ENCODE results near the gene CCR1.

- no peak for TF ChIP-seq POLR2A (IDR thresholded peaks at IDR 0.05; ENCODE audit: low read depth, low read length)
- no peak for TF ChIP-seq SPI1 (IDR thresholded peaks at IDR 0.05; ENCODE audit: low read depth, low read length)
- TF ChIP-seq POLR2AphosphoS5 (IDR thresholded peaks at IDR 0.05; ENCODE audit: low read depth, low read length), result no peak
- no peak for TF ChIP-seq TAF1 (IDR thresholded peaks at IDR 0.05; ENCODE audit: low read depth, low read length)
Observed at GRCh38 chr3:46187876-46188275, 20.2 kb downstream of the CCR1 start.

Data from GM12891 (cell line).